Heart left ventricle (tissue), 16 donors: ENCODE measurements around the gene ITGB8. TPM values are rescaled to one million over a fixed set of nuclear protein-coding genes. Genes with fewer than 3 reads are reported as not detected.

ENCODE experiments used
- ATAC-seq, 4 donors: fragments of 200-7000 bp; cut with Tn5 transposase; one replicate each; pipeline ENCODE4 v1.9.1; 2020 to 2022; ENCODE audit warnings: moderate library complexity in 4 of 4, mild to moderate bottlenecking in 3 of 4, moderate number of reproducible peaks in 1 of 4
- DNase-seq, 5 donors: peaks; one replicate each; pipeline ENCODE4 v3.0.0-alpha.2; 2020
- H3K27ac ChIP-seq, 12 donors: fragments of 200-600 bp; sonication (generic) in 4 of 12; one replicate each; pipeline versions ENCODE4 v1.5.0 to v1.8.0; 2016 to 2022; ENCODE audit warnings: mild to moderate bottlenecking in 2 of 12
- H3K27me3 ChIP-seq, 9 donors: fragments of 200-600 bp; sonication (generic) in 2 of 9; one replicate each; pipeline versions ENCODE4 v1.5.1 to v1.8.0; 2016 to 2022; ENCODE audit warnings: mild to moderate bottlenecking in 3 of 9
- H3K36me3 ChIP-seq, 9 donors: fragments of 200-600 bp; sonication (generic) in 2 of 9; one replicate each; pipeline versions ENCODE4 v1.5.0 to v1.8.0; 2018 to 2022; ENCODE audit warnings: mild to moderate bottlenecking in 2 of 9
- H3K4me1 ChIP-seq, 12 donors: fragments of 200-600 bp; sonication (generic) in 4 of 12; one replicate each; pipeline versions ENCODE4 v1.5.0 to v1.8.0; 2016 to 2022; ENCODE audit warnings: mild to moderate bottlenecking in 3 of 12
- H3K4me3 ChIP-seq, 12 donors: fragments of 200-600 bp; sonication (generic) in 4 of 12; one replicate each; pipeline versions ENCODE4 v1.5.0 to v1.8.0; 2017 to 2022; ENCODE audit warnings: mild to moderate bottlenecking in 9 of 12, moderate library complexity in 4 of 12
- H3K9me3 ChIP-seq, 12 donors: fragments of 200-600 bp; sonication (generic) in 4 of 12; one replicate each; pipeline versions ENCODE4 v1.5.0 to v1.8.0; 2016 to 2022; ENCODE audit warnings: mild to moderate bottlenecking in 1 of 12
- POLR2A ChIP-seq, 2 donors: fragments of 450-650 bp; IDR thresholded peaks; one replicate each; pipeline ENCODE4 v1.6.1; 2017; ENCODE audit warnings: antibody characterized with exemption in 2 of 2, mild to moderate bottlenecking in 2 of 2, moderate library complexity in 2 of 2
- WGBS, 4 donors: extraction: QIAGEN DNeasy Blood & Tissue Kit in 2 of 4; methylation state at CpG; one replicate each; pipeline versions ENCODE4 v1.1.5 to v1.1.7; 2013 to 2018; 5-methylcytosine and 5-hydroxymethylcytosine counted together
- intact Hi-C, 10 donors: fragments of 100-400 bp; cut with DNase I; formaldehyde crosslinking; loops; one replicate each; pipeline versions ENCODE4 v1.11.1 to v1.14.2; 2022
- polyA plus RNA-seq, 2 donors: library from polyadenylated mRNA; stranded (reverse); fragments of 200-250 nt; gene quantifications; one replicate each; pipeline ENCODE4 v1.2.3, GENCODE V29; 2013
- total RNA-seq, 9 donors: library from RNA; depleted of rRNA in 2 of 9; stranded (reverse); fragments of >200 nt in 2 of 9; fragmentation: NEBNext Ultra II Directional in 3 of 9; extraction: Animal tissue kit (Norgen Biotek cat#: 25700) in 3 of 9; gene quantifications; one replicate each; pipeline versions ENCODE4 v1.1.0 to v1.2.4, GENCODE V29; 2016 to 2023
- TF ChIP-seq, protein P1 (sequence below), 12 donors: fragments of 200-600 bp; sonication (generic) in 4 of 12; IDR thresholded peaks; one replicate each; pipeline versions ENCODE4 v1.5.0 to v1.8.0; 2018 to 2022; ENCODE audit warnings: antibody characterized with exemption in 12 of 12, mild to moderate bottlenecking in 5 of 12
- donor health status: ischemic (EF 13 %, LVEDD 7.1; RV severe dilation, severe dysfunction).
- donor health status: healthy with polysubstance abuse.
- donor health status: DM: no; HTN: yes; CAD: no.
- donor health status: DM: no; HTN: no; CAD: no.
- donor health status: ischemic (EF 25% LVEDD 6.9; RV normal size, moderate dysfunction).
- donor health status: ischemic (EF 25% LVEDD 5.7; RV mildly dilated, moderate dysfunction).
- donor health status: healthy.
- donor health status: DM: yes; HTN: yes; CAD: no.
- donor health status: ischemic (EF 35%, LVEDD 5.7; RV mildly dilated, moderate dysfunction).
- donor health status: nonischemic (EF 11% LVEDD 7.7; RV severe dilation, severe dysfunction).
- donor health status: DM: yes; HTN: yes; CAD: no.
- donor health status: PGD.
- donor health status: ischemic (EF 29% LVEDD 5.4; RV normal size, mild dysfunction).
- donor health status: nonischemic (EF 23%, LVEDD 6.1; RV moderate dilation, normal function).

The ITGB8 gene
- total and polyA plus RNA-seq, 11 donors: 0.61 to 16.0 (median 2.1) TPM

- intact Hi-C loops: loop anchor here in 3 of 10 donors (10.0 kb wide), 3 partner anchors 67 to 237 kb away; partner anchors contain the start of gene ITGB8 (in 1 of the 3)
- TF ChIP-seq, protein P1, sequence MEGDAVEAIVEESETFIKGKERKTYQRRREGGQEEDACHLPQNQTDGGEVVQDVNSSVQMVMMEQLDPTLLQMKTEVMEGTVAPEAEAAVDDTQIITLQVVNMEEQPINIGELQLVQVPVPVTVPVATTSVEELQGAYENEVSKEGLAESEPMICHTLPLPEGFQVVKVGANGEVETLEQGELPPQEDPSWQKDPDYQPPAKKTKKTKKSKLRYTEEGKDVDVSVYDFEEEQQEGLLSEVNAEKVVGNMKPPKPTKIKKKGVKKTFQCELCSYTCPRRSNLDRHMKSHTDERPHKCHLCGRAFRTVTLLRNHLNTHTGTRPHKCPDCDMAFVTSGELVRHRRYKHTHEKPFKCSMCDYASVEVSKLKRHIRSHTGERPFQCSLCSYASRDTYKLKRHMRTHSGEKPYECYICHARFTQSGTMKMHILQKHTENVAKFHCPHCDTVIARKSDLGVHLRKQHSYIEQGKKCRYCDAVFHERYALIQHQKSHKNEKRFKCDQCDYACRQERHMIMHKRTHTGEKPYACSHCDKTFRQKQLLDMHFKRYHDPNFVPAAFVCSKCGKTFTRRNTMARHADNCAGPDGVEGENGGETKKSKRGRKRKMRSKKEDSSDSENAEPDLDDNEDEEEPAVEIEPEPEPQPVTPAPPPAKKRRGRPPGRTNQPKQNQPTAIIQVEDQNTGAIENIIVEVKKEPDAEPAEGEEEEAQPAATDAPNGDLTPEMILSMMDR (IDR thresholded peaks at IDR 0.05): no peak
- TF ChIP-seq POLR2A (IDR thresholded peaks at IDR 0.05): no peak
- Histone ChIP-seq H3K4me3 (no peak overlapping the region), H3K9me3 (no peaks in the 10 kb centered on the region), H3K4me1 (peaks cover 0 to 24% (median 4%) of the 10 kb centered on the region in 12 donors), H3K36me3 (no peaks in the 10 kb centered on the region), H3K27ac (no peak overlapping the region), H3K27me3 (no peaks in the 10 kb centered on the region)
- no peak for DNase-seq
- 59 to 73% (median 63%) methylated on average over 3 of the region's 3 CpGs for WGBS, 4 donors
- ATAC-seq: no peak
Observed at GRCh38 chr7:20401861-20402746, 71.4 kb downstream of the ITGB8 start.

GRCh38 chr7:20402747-20403230 lies 72.1 kb downstream of the ITGB8 start:
- TF ChIP-seq POLR2A (IDR thresholded peaks at IDR 0.05): no peak
- TF ChIP-seq, protein P1 (IDR thresholded peaks at IDR 0.05): peak in 10 of 12 donors; percentile 15 to 50 (median 36)
- H3K36me3 ChIP-seq: no peaks in the 10 kb centered on the region
- no peak overlapping the region for H3K4me3 ChIP-seq
- ATAC-seq (no peak), DNase-seq (no peak)
- H3K27ac ChIP-seq: no peak overlapping the region
- H3K27me3 ChIP-seq: no peaks in the 10 kb centered on the region
- H3K9me3 ChIP-seq: no peaks in the 10 kb centered on the region
- peaks cover 0 to 31% (median 10%) of the 10 kb centered on the region in 12 donors for H3K4me1 ChIP-seq
- intact Hi-C loops: loop anchor here in 3 of 10 donors (10.0 kb wide), 3 partner anchors 68 to 238 kb away; partner anchors contain the start of gene ITGB8 (in 1 of the 3)
- WGBS, 4 donors: 75 to 82% (median 78%) methylated on average over 4 of the region's 4 CpGs

DNA sequence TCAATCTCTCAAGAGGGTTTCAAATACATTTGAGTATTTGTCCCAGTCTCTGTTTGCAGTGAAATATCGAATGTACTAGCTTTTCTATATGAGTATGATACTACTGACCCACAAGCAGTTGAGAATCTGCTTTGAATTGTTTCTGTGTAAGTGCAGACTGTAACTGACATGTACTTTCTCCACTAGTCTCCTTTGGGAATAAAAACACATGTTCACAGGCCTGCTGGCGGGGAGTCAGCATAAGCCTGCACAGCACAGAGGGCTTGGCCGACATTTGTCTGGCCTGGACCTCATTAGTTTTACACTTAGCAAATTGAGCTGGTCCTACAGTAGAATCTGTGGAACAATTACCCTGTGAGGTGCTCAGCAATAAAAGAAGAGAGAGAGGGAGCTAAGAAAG lies 72.6 kb downstream of the ITGB8 start:
- Histone ChIP-seq H3K36me3 (no peaks in the 10 kb centered on the region), H3K4me3 (no peak overlapping the region), H3K27me3 (no peaks in the 10 kb centered on the region), H3K27ac (no peak overlapping the region), H3K9me3 (no peaks in the 10 kb centered on the region), H3K4me1 (peaks cover 0 to 36% (median 15%) of the 10 kb centered on the region in 12 donors)
- no peak for TF ChIP-seq POLR2A (IDR thresholded peaks at IDR 0.05)
- TF ChIP-seq, protein P1 (IDR thresholded peaks at IDR 0.05): no peak
- WGBS, 4 donors: 54 to 69% (median 60%) methylated on average over 3 of the region's 3 CpGs
- intact Hi-C loops: loop anchor here in 3 of 10 donors (10.0 kb wide), 3 partner anchors 69 to 239 kb away; partner anchors contain the start of gene ITGB8 (in 1 of the 3)
- ATAC-seq: peak in 3 of 4 donors; percentile 36 to 64 (median 43)
- peak; percentile 31 to 77 (median 47) for DNase-seq

DNA sequence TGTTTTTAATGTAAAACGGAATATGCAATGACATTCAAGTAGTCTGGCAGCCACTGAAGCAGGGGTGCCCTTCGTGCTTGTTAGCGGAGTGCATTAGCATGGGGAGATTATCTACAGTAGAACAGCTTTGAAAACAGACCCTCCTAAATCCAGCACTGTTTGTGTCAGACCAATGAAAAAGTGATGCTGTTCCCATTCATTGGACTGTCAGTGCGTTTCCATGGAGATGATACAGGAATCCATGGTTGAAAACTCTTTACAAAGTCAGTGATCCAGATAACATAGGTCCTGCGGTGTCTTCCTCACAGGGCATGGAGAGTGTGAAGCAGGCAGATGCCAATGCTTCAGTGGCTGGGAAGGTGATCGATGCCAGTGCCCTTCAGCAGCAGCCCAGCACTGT lies 73.6 kb downstream of the ITGB8 start:
- H3K27me3 ChIP-seq: no peaks in the 10 kb centered on the region
- H3K27ac ChIP-seq: no peak overlapping the region
- 88 to 93% (median 91%) methylated on average over 6 of the region's 6 CpGs for WGBS, 4 donors
- intact Hi-C loops: loop anchor here in 3 of 10 donors (10.0 kb wide), 3 partner anchors 70 to 240 kb away; partner anchors contain the start of gene ITGB8 (in 1 of the 3)
- no peaks in the 10 kb centered on the region for H3K9me3 ChIP-seq
- no peak for ATAC-seq
- DNase-seq: no peak
- H3K36me3 ChIP-seq: no peaks in the 10 kb centered on the region
- H3K4me3 ChIP-seq: no peak overlapping the region
- peaks cover 0 to 38% (median 20%) of the 10 kb centered on the region in 12 donors for H3K4me1 ChIP-seq
- TF ChIP-seq, protein P1 (IDR thresholded peaks at IDR 0.05): no peak
- no peak for TF ChIP-seq POLR2A (IDR thresholded peaks at IDR 0.05)
